K562 (cell line): ENCODE data around the gene FGF21. TPM values are rescaled to one million over a fixed set of nuclear protein-coding genes. Genes with fewer than 3 reads are reported as not detected.

ENCODE experiments used
- ATAC-seq: fragments of 200-7000 bp; cut with Tn5 transposase; 3 replicates; pipeline ENCODE4 v1.9.1; 2020; ENCODE audit warnings: moderate library complexity
- BruUV-seq: library from RNA; stranded (reverse); fragments of 400-500 nt; replicated peaks from 2 replicates; lab custom pipeline; 2021; lab: Mats Ljungman, UMichigan
- CTCF ChIA-PET: fragments of 300-600 bp; formaldehyde crosslinking; extraction: SDS; loops from one replicate; lab custom pipeline; 2021; ENCODE audit warnings: low intra/inter-chr PET ratio; lab: Yijun Ruan, JAX
- POLR2A ChIA-PET: fragments of 300-600, 350-650 bp; sonication (Branson Sonifier 250); formaldehyde crosslinking; extraction: SDS; loops from one replicate; lab custom pipeline; 2021; ENCODE audit warnings: antibody characterized with exemption, inconsistent platforms; lab: Yijun Ruan, JAX
- DNase-seq, 4 experiments: peaks; one replicate each; pipeline versions ENCODE4 v3.0.0 to v3.0.0-alpha.2; 2011 to 2018; ENCODE audit warnings: low spot score in 3 of 4, mixed read lengths in 3 of 4; ENCODE audit errors: extremely low read depth in 1 of 4
- FAIRE-seq: peaks from 2 replicates; lab custom pipeline; 2011; peaks lifted over from hg19 to GRCh38; lab: Jason Lieb, UNC
- H2AFZ ChIP-seq: 2 replicates; pipeline ENCODE4 v1.6.0; 2011; ENCODE audit warnings: low read depth, low read length, control low read depth, inconsistent platforms
- H3K27ac ChIP-seq: fragments of 200-600 bp; 3 replicates; pipeline ENCODE4 v1.8.0; 2011; ENCODE audit warnings: low read depth, mild to moderate bottlenecking, control low read depth, inconsistent platforms, low read length, moderate library complexity, mixed read lengths; ENCODE audit errors: extremely low read depth
- H3K27me3 ChIP-seq, 2 experiments: fragments of 300-600 bp in 1 of 2; 2 replicates in 1 of 2; 3 replicates in 1 of 2; pipeline versions ENCODE4 v1.6.0 to v1.8.0; 2011; ENCODE audit warnings: inconsistent platforms in 2 of 2, low read length in 2 of 2, mild to moderate bottlenecking in 1 of 2, mixed read lengths in 1 of 2, moderate library complexity in 1 of 2; ENCODE audit not compliant: control insufficient read depth in 2 of 2, insufficient read depth in 2 of 2
- H3K36me3 ChIP-seq: fragments of 300-600 bp; 3 replicates; pipeline ENCODE4 v1.8.0; 2011; ENCODE audit warnings: mild to moderate bottlenecking, low read length, inconsistent platforms; ENCODE audit not compliant: control insufficient read depth, insufficient read depth
- H3K4me1 ChIP-seq, 2 experiments: fragments of 200-600 bp in 1 of 2; replicated peaks in 1 of 2; 2 replicates in 1 of 2; 3 replicates in 1 of 2; pipeline versions ENCODE4 v1.5.1 to v1.8.0; 2011; ENCODE audit warnings: inconsistent platforms in 2 of 2, low read length in 2 of 2, mild to moderate bottlenecking in 1 of 2, mixed read lengths in 1 of 2, moderate library complexity in 1 of 2; ENCODE audit not compliant: control insufficient read depth in 2 of 2, insufficient read depth in 2 of 2
- H3K4me2 ChIP-seq: 2 replicates; pipeline ENCODE4 v1.6.1; 2011; ENCODE audit warnings: low read length, control low read depth, inconsistent platforms, mixed read lengths; ENCODE audit not compliant: insufficient read depth
- H3K4me3 ChIP-seq: fragments of 200-600 bp; sonication (generic), shearing (Covaris generic); 2 replicates; pipeline ENCODE4 v1.5.1; 2016; ENCODE audit warnings: control low read depth, inconsistent platforms
- H3K79me2 ChIP-seq: fragments of 200-600 bp; 3 replicates; pipeline ENCODE4 v1.8.0; 2011; ENCODE audit warnings: low read length, inconsistent platforms; ENCODE audit not compliant: control insufficient read depth, insufficient read depth
- H3K9ac ChIP-seq, 2 experiments: 2 replicates each; pipeline versions ENCODE4 v1.6.0 to v1.6.1; 2011; ENCODE audit warnings: low read depth in 2 of 2, low read length in 2 of 2, control low read depth in 1 of 2, inconsistent platforms in 1 of 2, mild to moderate bottlenecking in 1 of 2, mixed read lengths in 1 of 2; ENCODE audit not compliant: insufficient read depth in 1 of 2
- H3K9me1 ChIP-seq: one replicate; pipeline ENCODE4 v1.6.0; 2011; ENCODE audit warnings: inconsistent platforms, mild to moderate bottlenecking, low read length, moderate library complexity; ENCODE audit not compliant: control insufficient read depth, insufficient read depth
- H3K9me3 ChIP-seq: replicated peaks from 2 replicates; pipeline ENCODE4 v1.5.1; 2011; ENCODE audit warnings: low read depth, low read length, inconsistent platforms; ENCODE audit not compliant: control insufficient read depth, insufficient read depth
- H4K20me1 ChIP-seq: replicated peaks from 2 replicates; pipeline ENCODE4 v1.6.1; 2011; ENCODE audit warnings: low read length, inconsistent platforms, mixed read lengths; ENCODE audit not compliant: control insufficient read depth, insufficient read depth
- CBFA2T3 ChIP-seq: fragments of 450-650 bp; IDR thresholded peaks from 2 replicates; pipeline ENCODE4 v1.6.1; 2017
- CTBP1 ChIP-seq: fragments of 450-650 bp; IDR thresholded peaks from 2 replicates; pipeline ENCODE4 v1.6.1; 2016; ENCODE audit warnings: borderline replicate concordance
- CTCF ChIP-seq, 3 experiments: IDR thresholded peaks in 2 of 3; conservative IDR thresholded peaks in 1 of 3; 2 replicates each; pipeline ENCODE4 v1.5.1; 2011 to 2012; ENCODE audit warnings: low read length in 3 of 3, mild to moderate bottlenecking in 3 of 3, control low read depth in 2 of 3, improper control_type of control experiment in 1 of 3, inconsistent platforms in 1 of 3, low read depth in 1 of 3, mixed read lengths in 1 of 3, moderate library complexity in 1 of 3; ENCODE audit not compliant: insufficient read depth in 2 of 3
- FOXO4 ChIP-seq: fragments of 450-650 bp; formaldehyde crosslinking; IDR thresholded peaks from 2 replicates; pipeline ENCODE4 v1.4.0; 2020; ENCODE audit warnings: mild to moderate bottlenecking, moderate library complexity
- HDAC8 ChIP-seq: fragments of 450-650 bp; IDR thresholded peaks from 2 replicates; pipeline ENCODE4 v1.6.1; 2016; ENCODE audit warnings: mild to moderate bottlenecking, missing genetic modification characterization, moderate library complexity, missing compliant biosample characterization
- KDM1A ChIP-seq, 2 experiments: fragments of 450-650 bp; IDR thresholded peaks; 2 replicates each; pipeline ENCODE4 v1.6.1; 2016; ENCODE audit warnings: mild to moderate bottlenecking in 2 of 2
- MXI1 ChIP-seq: IDR thresholded peaks from 2 replicates; pipeline ENCODE4 v1.6.1; 2011; ENCODE audit warnings: low read depth, mild to moderate bottlenecking, improper control_type of control experiment, low read length
- PRDM10 ChIP-seq: fragments of 450-650 bp; IDR thresholded peaks from 2 replicates; pipeline ENCODE4 v1.6.1; 2018; ENCODE audit not compliant: partially characterized antibody
- ZBTB7A ChIP-seq: IDR thresholded peaks from 2 replicates; pipeline ENCODE4 v1.6.1; 2011; ENCODE audit warnings: low read depth, mild to moderate bottlenecking, low read length, moderate library complexity, borderline replicate concordance; ENCODE audit not compliant: control insufficient read depth
- ZNF217 ChIP-seq: sonication (generic); formaldehyde crosslinking; IDR thresholded peaks from 2 replicates; pipeline ENCODE4 v1.8.0; 2022; ENCODE audit warnings: mild to moderate bottlenecking, missing genetic modification reagents
- WGBS: fragments of 100-300 bp; shearing (Covaris generic); methylation state at CpG from one replicate; pipeline ENCODE4 v1.1.6; 2016; ENCODE audit warnings: low coverage, mixed read lengths; ENCODE audit not compliant: insufficient coverage; ENCODE audit errors: missing lambda C conversion rate; 5-methylcytosine and 5-hydroxymethylcytosine counted together
- in situ Hi-C: fragments of 300-500 bp; cut with MboI; formaldehyde crosslinking; loops from 4 replicates; pipeline ENCODE4 v1.15.0; 2018; ENCODE audit warnings: inconsistent platforms, mixed read lengths
- intact Hi-C: fragments of 100-400 bp; cut with micrococcal nuclease; formaldehyde crosslinking; loops from 2 replicates; pipeline ENCODE4 v1.14.2; 2022
- polyA plus RNA-seq, 8 experiments: library from polyadenylated mRNA; depleted of rRNA in 4 of 8; stranded (reverse) in 5 of 8; unstranded in 3 of 8; fragments of >200 nt; fragmentation: Nextera tagmentation in 2 of 8; fragmentation: Illumina TruSeq in 1 of 8; extraction: Ambion mirVana in 2 of 8; extraction: Trizol in 1 of 8; gene quantifications; 2 replicates each; pipeline versions ENCODE4 v1.2.1 to v1.2.3, GENCODE V29; 2011 to 2014; ENCODE audit warnings: inconsistent platforms in 1 of 8, missing spikeins in 1 of 8
- total RNA-seq, 7 experiments: library from RNA; depleted of rRNA in 6 of 7; stranded (reverse); fragments of >200 nt in 6 of 7; fragmentation: Illumina TruSeq in 2 of 7; extraction: Trizol in 2 of 7; gene quantifications; 2 replicates each; pipeline versions ENCODE4 v1.2.1 to v1.2.3, GENCODE V29; 2011 to 2021; ENCODE audit warnings: low replicate concordance in 1 of 7

The FGF21 gene
- total and polyA plus RNA-seq, 9 of the 15 experiments (the other 6 are each of a cell fraction or from before 2014, with no cell fraction given): 0.04 to 0.77 (median 0.09) TPM; not detected in 6

- intact Hi-C loops: no loop called here
- TF ChIP-seq MXI1 (0 out of 2 replicates have a peak, but pooled peaks have one; percentile 6), CTBP1 (0 out of 2 replicates have a peak, but pooled peaks have one; percentile 15), FOXO4 (CRISPR knock-in tag) (no peak), KDM1A (IDR thresholded peaks at IDR 0.05) (0 out of 4 replicates have a peak, but pooled peaks of 1 of the 2 experiments have one; percentile 13), CBFA2T3 (peak; percentile 24; the same call in 1 of the 2 replicates), ZBTB7A (peak; percentile 19; the same call in 1 of the 2 replicates), PRDM10 (peak; percentile 92), ZNF217 (CRISPR knock-in tag) (0 out of 2 replicates have a peak, but pooled peaks have one; percentile 19), CTCF (IDR thresholded peaks at IDR 0.05 in 2 of 3, conservative IDR thresholded peaks at IDR 0.05 in 1 of 3; ENCODE audit: insufficient read depth in 2 of 3, low read depth in 1 of 3, low read length in 3 of 3) (peak; percentile 33 to 49 (median 39); a peak in 5 of 6 replicates), HDAC8 (tag) (no peak)
These were observed 42.1 kb upstream of the FGF21 start for GRCh38 chr19:48713041-48713863.

More at GRCh38 chr19:48713041-48713863, 42.1 kb upstream of the FGF21 start:
- peak overlapping the region; percentile 84 for H3K4me2 ChIP-seq
- peak; percentile 50 for ATAC-seq
- H3K9me3 ChIP-seq: no peaks in the 10 kb centered on the region
- H3K4me3 ChIP-seq: peak overlapping the region; percentile 73
- POLR2A ChIA-PET: interaction anchor here (0.6 to 1.5 kb wide), 8 partner anchors 11 to 181 kb away, joined by 3 to 10 read pairs (median 3); partner anchors contain the start of gene SPHK2
- TSS peak; percentile 56 for BruUV-seq
- 5% methylated on average over 17 of the region's 25 CpGs for WGBS
- H3K27me3 ChIP-seq: no peaks in the 10 kb centered on the region
- H2AFZ ChIP-seq: peak overlapping the region; percentile 92
- peak overlapping the region; percentile 51 to 87 for H3K9ac ChIP-seq
- peak overlapping the region; percentile 34; the same call in 1 of the 3 replicates for H3K27ac ChIP-seq
- CTCF ChIA-PET: no interaction called here
- DNase-seq: peak; percentile 63 to 71 (median 66)
- peak; percentile 91 for FAIRE-seq
- H3K36me3 ChIP-seq: no peaks in the 10 kb centered on the region
- no peaks in the 10 kb centered on the region for H4K20me1 ChIP-seq
- no peaks in the 10 kb centered on the region for H3K9me1 ChIP-seq
- peaks cover 7% of the 10 kb centered on the region; the same call in 1 of the 3 replicates for H3K79me2 ChIP-seq
- in situ Hi-C loops: no loop called here
- peaks cover 18 to 47% of the 10 kb centered on the region in 2 experiments for H3K4me1 ChIP-seq
